Dedifferentiated amniotic fluid mesenchymal stem cell (primary cell): Measurements from ENCODE around the gene CHST9.
"Not testable (repeated sequence)": the region's sequence is repeated elsewhere in the genome, so short reads cannot be mapped to it uniquely, and the experiment has no call there.

Experiments
- DNase-seq: peaks from one replicate; pipeline ENCODE4 v3.0.0-alpha.2; 2016; ENCODE audit errors: extremely low spot score

Gene CHST9

DNA sequence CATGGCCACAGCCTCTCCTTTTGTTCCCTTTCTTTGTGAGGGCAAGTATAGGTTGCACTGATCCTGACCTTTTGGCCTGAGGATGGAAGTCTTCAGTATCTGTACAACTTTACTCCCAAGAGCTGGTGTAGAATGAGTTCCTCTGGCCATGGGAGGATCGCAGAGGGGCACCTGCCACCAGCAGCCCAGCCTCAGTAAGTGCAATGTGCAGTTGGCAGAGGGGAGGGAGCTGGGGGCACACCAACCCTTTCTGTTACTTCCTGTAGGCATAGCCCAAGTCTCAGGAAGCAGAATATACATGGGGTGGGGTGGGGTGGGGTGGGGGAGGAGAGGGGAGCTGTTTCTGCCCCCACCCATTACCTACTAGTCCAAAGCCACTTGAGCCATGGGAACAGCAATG lies 254.5 kb downstream of the CHST9 start:
- no peak for DNase-seq

DNA sequence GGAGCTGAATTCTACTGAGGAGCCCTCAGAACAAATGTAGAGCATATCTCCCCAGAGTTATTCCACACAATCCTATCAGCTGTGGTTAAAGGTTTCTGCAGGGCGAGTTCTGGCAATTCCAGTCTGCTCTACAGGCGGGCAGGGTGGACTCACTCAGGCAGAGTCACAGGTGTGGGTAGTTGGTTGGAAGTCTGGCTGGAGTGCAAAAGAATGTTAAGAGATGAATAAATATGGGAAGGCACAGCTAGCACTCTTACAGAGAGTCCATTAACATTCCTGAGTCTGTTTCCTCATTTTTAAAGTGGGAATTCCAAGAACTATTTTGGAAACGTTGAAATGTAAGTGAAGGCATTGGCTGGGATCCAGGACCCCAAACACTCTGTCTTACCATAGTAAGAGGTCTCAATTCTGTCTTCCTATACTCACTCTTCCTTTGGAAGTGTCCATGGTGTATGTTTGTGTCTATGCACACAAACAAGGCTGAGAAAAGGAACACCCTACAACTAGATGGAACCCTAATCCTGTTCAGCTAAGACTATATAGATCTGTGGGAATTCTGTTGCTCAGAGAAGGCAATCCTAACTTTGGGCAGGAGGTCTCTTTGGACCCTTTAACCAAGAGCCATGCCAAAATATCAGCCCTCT lies 256.3 kb downstream of the CHST9 start:
- no peak for DNase-seq

DNA sequence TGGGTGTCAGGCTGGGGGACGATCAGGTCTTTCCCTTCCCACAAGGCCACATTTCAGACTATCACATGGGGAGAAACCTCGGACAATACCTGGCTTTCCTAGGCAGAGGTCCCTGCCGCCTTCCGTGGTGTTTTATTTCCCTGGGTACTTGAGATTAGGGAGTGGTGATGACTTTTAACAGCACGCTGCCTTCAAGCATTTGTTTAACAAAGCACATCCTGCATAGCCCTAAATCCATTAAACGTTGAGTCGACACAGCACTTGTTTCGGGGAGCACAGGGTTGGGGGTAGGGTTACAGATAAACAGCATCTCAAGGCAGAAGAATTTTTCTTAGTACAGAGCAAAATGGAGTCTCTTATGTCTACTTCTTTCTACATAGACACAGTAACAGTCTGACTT lies 257.3 kb downstream of the CHST9 start:
- DNase-seq: not testable (repeated sequence)

DNA sequence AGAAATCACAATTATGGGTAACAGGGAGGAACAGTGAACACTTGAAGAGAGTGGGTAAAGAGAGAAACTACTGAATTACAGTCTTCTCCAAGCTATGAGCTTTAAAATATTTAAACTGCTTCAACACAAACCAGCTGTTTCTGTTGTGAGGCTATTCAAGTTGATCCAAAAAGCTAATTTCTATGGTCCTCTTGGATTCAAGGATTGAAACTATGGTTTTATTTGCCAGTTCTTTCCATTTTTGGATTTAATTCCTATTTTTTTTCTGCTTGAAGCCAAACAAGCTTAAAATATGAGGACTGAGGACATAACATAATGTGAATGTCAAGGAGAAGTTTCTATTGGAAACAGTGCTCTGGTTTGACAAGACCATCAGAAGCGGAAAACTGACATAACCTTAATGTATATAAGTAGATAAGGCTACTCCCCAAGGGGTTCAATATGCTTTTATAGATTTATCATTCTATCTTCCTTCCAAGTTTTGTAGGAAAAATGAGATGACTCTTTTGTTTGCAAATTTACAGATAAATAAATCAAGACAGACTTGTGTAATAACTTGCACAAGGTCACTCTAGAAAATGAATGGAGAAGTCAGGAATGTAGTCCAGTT lies 258.9 kb downstream of the CHST9 start:
- DNase-seq: no peak

DNA sequence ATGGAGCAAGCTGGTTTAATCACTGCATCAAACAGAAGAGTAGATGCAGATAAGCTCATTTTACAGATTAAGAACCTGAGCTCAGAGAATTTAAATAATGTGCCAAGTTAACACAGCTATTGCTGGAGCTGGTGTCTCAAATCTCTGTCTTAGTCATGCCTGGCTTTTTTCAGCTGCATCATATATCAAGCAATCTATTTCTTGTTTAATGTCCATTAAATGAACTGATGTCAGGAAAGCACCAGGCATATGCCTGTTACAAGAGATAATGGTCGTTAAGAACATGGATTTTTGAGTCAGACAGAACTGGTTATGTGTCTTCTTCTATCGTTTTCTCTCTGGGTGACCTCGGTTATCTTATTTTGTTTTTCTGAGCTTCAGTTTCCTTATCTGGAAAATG lies 259.8 kb downstream of the CHST9 start:
- no peak for DNase-seq

DNA sequence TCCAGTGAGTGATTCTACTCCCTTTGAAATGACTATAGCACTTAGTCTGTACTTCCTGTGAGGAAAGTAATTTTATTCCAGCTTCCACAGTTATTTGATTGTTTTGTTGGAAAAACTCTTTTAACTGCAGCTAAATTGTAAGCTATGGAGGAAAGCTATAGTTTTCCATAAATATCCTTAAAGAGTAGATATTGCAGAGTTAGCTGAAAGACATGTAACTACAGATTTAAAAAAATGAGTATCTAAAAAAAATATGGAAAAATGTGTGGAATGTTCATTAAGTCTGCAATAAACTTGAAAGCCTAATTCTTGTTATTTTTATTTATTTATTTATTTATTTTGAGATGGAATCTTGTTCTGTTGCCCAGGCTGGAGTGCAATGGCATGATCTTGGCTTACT lies 262.8 kb downstream of the CHST9 start:
- DNase-seq: no peak

DNA sequence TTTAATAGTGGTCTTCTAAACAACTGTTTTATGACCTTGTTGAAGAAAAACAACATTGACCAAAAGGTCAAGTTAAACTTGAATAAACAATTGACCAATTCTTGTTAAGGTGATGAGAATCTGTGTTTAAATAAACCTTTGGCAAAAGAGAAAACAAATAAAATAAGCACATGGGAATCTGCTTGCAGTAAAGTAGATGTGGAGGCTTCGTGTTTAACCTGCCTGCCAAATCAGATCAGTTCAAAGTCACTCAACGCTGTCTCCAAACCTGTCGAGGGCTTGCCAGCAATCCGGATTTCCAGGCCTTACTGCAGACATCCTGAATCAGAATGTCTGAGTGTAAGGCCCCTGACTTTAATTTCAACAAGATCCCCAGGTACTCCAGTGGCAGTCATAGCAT lies 264.5 kb downstream of the CHST9 start:
- no peak for DNase-seq

DNA sequence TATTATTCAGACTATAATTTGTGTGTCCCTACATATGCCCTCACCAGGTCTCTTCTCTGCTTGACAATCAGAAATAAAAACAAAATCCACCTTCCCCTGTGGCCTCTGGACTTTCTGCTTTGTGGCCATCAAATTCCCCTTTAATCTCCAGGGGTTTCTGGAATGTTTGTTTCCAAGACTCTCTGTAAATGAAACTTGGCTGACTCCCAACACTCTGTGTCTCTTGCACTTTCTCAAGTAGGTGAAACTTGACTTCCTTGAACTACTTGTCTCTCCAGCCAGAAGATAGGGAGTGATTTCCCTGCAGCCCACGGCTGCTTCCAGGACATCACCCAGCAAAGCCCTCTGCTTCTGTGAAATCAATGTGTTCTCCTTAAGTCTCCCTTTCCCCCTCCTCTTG lies 265.5 kb downstream of the CHST9 start:
- DNase-seq: no peak

DNA sequence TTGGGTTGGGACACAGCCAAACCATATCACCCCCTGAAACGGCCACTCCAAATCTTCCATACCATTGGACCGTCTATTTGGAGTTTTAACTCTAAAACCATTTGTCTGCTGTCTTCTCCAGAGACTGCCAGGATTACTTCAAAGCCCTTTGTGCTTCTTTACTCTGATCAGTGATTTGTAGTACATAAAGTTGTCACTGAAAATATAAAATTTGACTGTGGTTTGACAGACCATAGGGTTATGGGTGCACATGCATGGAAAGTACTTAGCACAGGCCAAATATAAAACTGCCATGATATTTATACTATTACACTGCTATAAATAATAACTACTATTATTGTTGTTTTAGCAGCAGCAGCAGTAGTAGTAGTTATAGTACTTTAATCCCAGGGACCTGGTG lies 265.9 kb downstream of the CHST9 start:
- DNase-seq: no peak

DNA sequence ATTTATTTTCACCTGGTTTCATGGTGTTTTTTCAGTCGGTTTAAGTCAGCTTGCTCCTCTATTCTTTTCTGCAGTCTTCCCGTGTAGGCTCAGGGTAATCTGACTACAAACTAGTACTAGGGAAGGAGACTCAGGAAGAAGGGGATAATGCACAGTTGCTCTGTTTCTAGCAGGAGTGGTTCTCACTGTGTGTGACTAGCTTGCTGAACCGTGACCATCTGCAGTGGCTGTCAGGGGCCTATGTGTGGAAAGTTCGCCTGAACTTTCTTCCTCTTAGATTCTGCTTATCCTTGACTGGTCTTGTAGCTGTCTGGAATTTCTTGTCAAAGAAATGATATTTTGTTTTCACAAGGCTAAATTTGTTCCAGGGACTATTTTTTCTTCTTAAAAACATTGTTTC lies 273.3 kb downstream of the CHST9 start:
- no peak for DNase-seq

DNA sequence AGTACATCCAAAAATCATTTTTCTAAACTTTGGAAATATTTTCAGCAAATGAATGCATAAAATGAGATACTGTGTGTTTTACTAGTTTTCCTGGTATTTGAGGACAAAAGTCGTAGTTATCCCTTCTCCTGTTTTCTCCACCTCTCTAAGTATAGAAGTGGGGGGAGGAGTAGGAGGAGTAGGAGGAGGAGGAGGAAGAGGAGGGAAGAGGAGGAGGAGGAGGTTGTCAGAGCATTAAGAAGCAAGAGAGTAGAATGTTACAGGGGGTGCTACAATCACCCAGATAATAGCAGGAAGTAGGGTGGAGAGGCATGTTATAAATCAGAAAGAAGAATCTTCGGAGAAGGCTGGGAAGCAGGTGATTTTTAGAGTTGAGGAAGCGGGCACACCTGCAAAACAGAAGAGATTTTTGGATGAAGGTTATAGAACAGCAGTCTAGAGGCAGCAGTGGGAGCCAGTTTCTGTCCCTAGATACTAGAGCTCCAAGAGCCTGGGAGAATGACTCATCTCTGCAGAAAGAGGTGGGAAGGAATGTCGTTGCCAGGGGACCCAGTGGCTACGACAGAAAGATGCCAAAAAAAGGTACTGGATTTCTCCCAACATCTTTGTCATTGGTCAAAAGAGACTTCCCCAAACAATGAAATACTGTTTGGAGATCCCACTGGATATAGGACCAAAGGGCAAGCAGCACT lies 275.4 kb downstream of the CHST9 start:
- no peak for DNase-seq

DNA sequence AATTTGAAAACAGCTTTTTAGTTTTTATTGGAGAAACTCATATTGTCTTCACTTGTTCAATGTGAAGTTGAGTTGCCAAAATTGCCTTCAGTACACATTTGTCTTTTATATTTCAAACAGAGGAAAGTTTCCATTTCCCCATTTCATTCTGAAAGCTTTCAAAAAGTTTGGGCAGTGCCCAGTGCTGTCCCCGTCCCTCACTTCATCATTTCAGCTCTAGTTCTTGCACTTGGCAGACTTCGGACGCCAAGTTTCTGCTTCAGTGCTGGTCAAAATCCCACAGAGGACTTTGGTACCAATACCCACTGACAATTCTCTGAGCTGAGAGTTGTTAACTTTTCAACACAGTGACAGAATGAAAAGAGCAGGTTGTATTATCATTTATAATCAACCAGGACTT lies 276.2 kb downstream of the CHST9 start:
- no peak for DNase-seq

DNA sequence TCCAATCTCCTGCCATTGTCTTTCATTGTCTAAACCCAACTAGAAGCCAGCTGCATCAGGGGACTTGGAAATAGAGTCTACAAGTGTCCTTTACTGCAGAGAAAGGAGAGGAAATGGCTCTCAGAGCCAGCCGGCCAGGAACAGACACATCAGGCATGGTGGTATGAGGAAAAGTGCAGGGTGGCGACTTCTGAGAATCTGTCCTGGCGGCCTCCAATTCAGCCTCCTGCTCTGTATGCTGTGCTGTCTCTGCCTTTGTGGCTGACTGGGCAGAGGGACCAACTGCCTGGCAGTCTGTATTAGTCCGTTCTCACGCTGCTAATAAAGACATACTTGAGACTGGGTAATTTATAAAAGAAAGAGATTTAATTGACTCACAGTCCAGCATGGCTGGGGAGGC lies 282.8 kb downstream of the CHST9 start:
- no peak for DNase-seq

DNA sequence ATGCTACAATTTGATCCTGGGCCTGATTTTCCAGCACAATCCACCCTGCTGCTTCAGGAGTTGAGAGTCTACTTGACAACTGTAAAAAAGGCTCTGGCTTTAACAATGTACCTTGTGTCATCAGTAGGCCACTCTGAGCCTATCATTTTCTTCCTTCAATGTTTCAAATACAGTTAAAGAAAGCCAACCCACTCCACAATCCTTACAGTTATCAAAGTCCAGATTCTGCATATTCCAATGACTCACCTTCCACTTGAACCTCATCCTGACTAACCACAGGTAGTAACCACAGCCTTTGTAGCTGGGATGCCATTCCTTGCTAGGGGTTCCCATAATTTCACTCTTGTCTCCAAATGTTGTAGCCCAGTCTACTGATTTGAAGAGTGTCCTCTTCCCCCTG lies 284.1 kb downstream of the CHST9 start:
- no peak for DNase-seq

DNA sequence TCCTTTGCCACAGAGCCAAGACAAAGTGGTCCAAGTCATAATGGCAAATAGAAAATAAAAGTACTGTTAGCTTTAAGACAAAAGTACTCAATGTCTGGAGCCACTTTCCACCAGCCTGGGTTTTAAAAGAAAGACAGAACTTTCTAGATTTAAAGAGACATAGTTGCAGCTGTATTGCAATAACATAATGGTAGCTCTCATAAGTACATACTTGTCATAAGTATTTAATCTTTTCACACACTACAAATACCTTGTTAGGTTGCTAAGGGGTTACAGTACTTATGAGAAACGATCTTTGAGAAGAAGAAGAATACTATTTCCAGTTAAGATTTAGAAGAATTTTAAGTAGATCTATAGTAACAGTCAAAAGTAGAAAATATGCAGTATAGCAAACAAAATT lies 290.7 kb downstream of the CHST9 start:
- no peak for DNase-seq

DNA sequence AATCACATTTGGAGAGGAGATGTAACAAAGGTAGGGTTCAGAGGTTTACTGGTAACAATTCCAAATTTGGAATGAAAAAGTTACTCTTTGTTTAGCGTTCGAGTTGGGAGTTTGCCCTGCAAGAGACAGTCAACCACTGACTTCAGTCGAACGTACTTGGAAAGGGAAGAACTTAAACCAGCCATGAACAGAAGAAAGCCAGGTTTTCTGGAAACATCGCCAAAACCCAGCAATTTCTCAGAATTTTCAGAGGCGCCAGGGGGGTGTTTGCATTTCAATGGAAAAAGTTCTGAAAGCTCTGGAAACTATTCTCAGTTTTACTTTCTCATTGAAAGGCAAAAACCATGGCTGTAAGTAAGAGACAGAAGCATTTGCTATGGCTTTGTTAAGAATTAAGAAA lies 291.1 kb downstream of the CHST9 start:
- no peak for DNase-seq

DNA sequence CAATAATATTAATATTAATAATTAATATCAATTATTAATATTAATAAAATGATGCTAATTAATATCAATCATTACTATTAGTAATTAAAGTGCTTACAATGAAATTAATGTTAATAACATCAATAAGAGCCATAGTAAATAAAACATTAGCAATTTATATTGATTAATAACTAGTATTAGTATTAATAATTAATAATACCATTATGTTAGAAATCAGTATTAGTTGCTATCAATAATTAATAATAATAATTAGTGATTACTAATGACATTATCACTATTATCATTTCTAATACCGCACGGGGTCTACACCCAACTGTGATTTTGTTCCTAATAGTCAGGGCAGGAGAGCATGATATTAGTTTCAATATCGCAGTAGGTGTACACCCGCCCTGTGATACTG lies 296.8 kb downstream of the CHST9 start:
- no peak for DNase-seq

DNA sequence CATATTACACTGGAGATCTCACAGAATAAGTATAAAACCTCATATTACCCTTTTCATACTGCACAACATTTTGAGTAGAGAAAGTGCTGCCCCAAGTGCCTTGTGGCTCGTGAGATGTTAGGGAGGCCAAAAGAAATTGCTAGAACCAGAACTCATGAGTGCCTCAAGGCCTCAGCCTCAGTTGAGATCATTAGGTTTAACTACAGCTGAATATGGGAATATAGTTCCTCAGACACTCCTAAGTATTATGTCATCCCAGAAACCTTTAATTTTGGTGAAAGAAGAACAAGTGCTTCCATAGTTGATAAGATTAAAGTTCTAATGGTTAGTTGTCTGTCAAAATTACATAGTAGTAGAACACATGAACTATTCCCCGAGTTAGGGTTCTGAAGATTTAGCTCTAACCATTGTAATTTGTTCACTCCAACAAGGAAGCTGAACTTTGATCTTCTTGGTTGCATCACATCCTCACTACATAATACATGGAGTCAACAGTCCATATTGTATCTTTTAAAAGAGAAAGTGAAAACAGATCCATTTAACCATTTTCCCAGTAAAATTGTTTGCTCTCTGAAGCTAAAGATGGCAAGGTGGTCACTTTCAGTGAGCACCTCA lies 310.0 kb downstream of the CHST9 start:
- DNase-seq: no peak

DNA sequence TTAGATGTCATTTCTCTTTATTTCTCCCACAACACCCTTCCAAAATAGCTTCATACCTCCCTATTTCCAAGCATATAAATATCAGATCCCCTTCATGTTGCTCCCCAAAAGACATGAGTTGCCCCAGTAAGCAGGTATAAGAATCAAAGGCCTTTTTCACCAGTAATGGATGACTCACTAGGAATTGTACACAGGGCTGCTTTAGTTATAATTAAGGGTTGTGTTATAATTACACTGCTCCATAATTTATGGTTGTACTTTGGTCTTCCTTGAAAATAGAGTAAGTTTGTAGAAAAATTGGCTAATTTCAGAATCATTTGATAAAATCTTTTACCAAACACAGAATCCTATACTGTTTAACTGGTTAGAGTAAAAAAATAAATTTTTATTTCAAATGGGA lies 310.8 kb downstream of the CHST9 start:
- no peak for DNase-seq

DNA sequence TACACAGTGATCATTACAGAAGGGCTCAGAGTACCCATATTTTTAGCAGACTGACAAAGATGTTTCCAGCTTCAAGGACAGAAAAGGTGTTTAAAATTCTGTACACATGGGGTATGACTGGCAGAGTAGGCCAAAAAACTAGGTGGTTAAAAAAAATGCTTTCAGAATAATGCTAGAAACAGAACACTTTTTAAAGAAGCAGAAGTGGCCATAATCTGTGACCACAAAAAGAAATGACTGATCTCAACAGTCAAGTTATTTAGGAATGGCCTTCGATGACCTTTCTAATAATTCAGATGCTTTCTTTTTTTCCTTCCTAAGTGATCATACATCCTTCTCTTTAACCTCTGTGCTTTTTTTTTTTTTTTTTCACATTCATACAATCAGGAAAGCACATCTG lies 315.5 kb downstream of the CHST9 start:
- no peak for DNase-seq

DNA sequence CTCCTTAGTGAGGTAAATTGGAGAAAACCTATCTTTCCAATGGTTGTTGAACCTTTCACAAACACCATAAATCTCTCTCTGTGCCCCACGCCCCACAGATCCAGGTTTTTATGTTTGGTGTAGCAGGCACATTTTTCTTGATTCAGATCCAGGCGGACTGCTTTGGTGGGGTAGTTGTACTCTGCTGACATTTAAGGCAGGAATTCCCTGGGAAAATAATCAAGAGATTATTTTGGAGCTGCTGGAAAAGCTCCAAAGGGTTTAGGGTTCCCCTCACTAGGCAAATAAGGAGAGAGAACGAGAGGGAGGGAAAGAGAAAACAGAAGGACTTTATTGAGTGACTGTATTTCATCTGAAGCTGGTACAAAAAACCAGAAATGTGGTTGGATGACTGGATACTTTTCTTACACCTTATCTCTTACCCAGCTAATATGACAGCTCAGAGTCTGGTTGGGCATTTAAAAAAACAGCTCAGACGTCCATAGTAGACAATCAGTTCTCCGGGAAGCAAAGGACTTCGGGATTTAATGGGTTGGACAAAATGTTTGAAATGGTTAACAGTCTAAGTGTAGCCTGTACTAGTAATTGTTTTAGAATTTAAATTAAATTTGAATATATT lies 316.0 kb downstream of the CHST9 start:
- DNase-seq: no peak

DNA sequence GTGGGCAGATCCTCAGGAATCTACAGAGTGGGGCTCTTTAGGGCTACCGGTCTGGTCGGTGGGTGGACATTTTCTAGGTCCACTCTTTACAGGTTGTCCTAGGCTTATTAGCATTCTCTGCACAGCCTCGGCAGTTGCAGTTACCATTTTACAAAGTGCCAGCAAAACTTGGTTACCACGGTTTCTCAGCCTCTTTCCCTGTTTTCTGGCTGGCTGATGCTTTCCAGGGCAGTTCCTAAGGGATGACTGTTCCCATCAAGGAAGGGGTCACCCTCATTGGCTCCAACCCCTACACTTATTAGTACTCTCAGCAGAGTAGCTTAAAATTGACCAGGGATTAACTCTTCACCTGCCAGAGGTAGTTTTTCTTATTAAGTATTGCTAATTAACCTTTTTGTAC lies 317.6 kb downstream of the CHST9 start:
- no peak for DNase-seq

DNA sequence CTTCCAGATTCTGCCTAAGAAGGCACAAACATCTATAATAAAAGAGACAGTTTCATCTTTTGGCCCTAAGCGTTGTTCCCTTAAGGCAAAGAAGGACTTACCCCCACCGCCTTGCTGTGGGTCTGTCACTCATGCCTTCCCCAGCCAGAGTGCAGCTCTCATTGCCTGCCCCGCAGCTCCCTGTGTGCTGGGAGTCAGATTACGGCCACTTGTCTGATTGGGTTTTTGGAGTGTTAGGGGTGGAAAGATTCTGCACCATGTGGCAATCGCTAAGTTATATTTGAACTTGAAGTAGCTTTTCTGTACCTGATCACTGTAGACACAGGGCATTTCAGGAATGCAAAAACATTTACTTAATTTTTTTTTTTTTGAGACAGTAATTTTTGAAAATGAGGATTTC lies 319.6 kb downstream of the CHST9 start, which contains the start of gene AQP4:
TSS of gene AQP4 (minus strand) at position 151 of the 400 bp plus-strand sequence. CDS start at position 133, 18 bp downstream.
- DNase-seq: no peak
